Activated CD4-positive, alpha-beta memory T cell treated with anti-CD3 and anti-CD28 coated beads for 36 hours (primary cell): ENCODE data around the gene MMP3. TPM values are rescaled to one million over a fixed set of nuclear protein-coding genes. Genes with fewer than 3 reads are reported as not detected.

ENCODE experiments used
- CTCF ChIA-PET: fragments of 350-600 bp; sonication (Branson Sonifier 250); formaldehyde crosslinking; loops from one replicate; lab custom pipeline; 2021; ENCODE audit warnings: antibody characterized with exemption, inconsistent platforms; lab: Charles Lee
- POLR2A ChIA-PET: fragments of 350-600 bp; sonication (Branson Sonifier 250); formaldehyde crosslinking; loops from one replicate; lab custom pipeline; 2021; ENCODE audit warnings: antibody characterized with exemption; lab: Charles Lee
- DNase-seq: peaks from one replicate; pipeline ENCODE4 v3.0.0-alpha.2; 2020
- H3K27ac Mint-ChIP-seq: one replicate; pipeline ENCODE4 v1.8.0; 2021; ENCODE audit warnings: mixed read lengths
- H3K27me3 Mint-ChIP-seq: one replicate; pipeline ENCODE4 v1.8.0; 2021; ENCODE audit warnings: mixed read lengths
- H3K36me3 Mint-ChIP-seq: one replicate; pipeline ENCODE4 v1.8.0; 2021; ENCODE audit warnings: mixed read lengths
- H3K4me1 Mint-ChIP-seq: one replicate; pipeline ENCODE4 v1.8.0; 2021; ENCODE audit warnings: low read depth, mixed read lengths
- H3K4me3 Mint-ChIP-seq: one replicate; pipeline ENCODE4 v1.8.0; 2021; ENCODE audit warnings: mild to moderate bottlenecking, mixed read lengths
- H3K9me3 Mint-ChIP-seq: one replicate; pipeline ENCODE4 v1.8.0; 2021; ENCODE audit warnings: mixed read lengths
- intact Hi-C: fragments of 100-400 bp; cut with micrococcal nuclease; formaldehyde crosslinking; loops from one replicate; pipeline ENCODE4 v1.15.1; 2023
- total RNA-seq, 2 experiments: library from RNA; stranded (reverse); gene quantifications; one replicate each; pipeline ENCODE4 v1.2.3, GENCODE V29; 2021

The MMP3 gene
- total RNA-seq, 2 experiments from 2014 or later, result not detected

- peaks cover 25% of the 10 kb centered on the region for H3K27me3 Mint-ChIP-seq
- H3K9me3 Mint-ChIP-seq, result no peaks in the 10 kb centered on the region
- ChIA-PET POLR2A (no interaction called here), CTCF (no interaction called here)
- intact Hi-C loops, result no loop called here
- no peaks in the 10 kb centered on the region for H3K4me1 Mint-ChIP-seq
- no peak overlapping the region for H3K27ac Mint-ChIP-seq
- no peak for DNase-seq
- H3K36me3 Mint-ChIP-seq, result no peaks in the 10 kb centered on the region
- H3K4me3 Mint-ChIP-seq, result no peak overlapping the region
Observed at GRCh38 chr11:102830001-102830727, 13.2 kb downstream of the MMP3 start.

- H3K4me1 Mint-ChIP-seq, result no peaks in the 10 kb centered on the region
- peaks cover 25% of the 10 kb centered on the region for H3K27me3 Mint-ChIP-seq
- no peaks in the 10 kb centered on the region for H3K36me3 Mint-ChIP-seq
- intact Hi-C loops, result no loop called here
- CTCF ChIA-PET, result no interaction called here
- no peak overlapping the region for H3K27ac Mint-ChIP-seq
- DNase-seq, result no peak
- H3K4me3 Mint-ChIP-seq, result no peak overlapping the region
- POLR2A ChIA-PET, result no interaction called here
- H3K9me3 Mint-ChIP-seq, result no peaks in the 10 kb centered on the region
Observed at GRCh38 chr11:102829316-102830000, 14.0 kb downstream of the MMP3 start.

GRCh38 chr11:102824556-102824955 lies 18.9 kb downstream of the MMP3 start:
- CTCF ChIA-PET, result no interaction called here
- intact Hi-C loops, result no loop called here
- DNase-seq, result no peak
- Mint-ChIP-seq H3K4me1 (no peaks in the 10 kb centered on the region), H3K9me3 (no peaks in the 10 kb centered on the region), H3K4me3 (no peak overlapping the region), H3K36me3 (no peaks in the 10 kb centered on the region), H3K27ac (no peak overlapping the region), H3K27me3 (peaks cover 9% of the 10 kb centered on the region)
- POLR2A ChIA-PET, result no interaction called here

GRCh38 chr11:102819491-102819890 lies 23.9 kb downstream of the MMP3 start:
- H3K9me3 Mint-ChIP-seq, result peaks cover 3% of the 10 kb centered on the region
- intact Hi-C loops, result no loop called here
- H3K36me3 Mint-ChIP-seq, result no peaks in the 10 kb centered on the region
- DNase-seq, result no peak
- no peaks in the 10 kb centered on the region for H3K4me1 Mint-ChIP-seq
- POLR2A ChIA-PET, result no interaction called here
- no peak overlapping the region for H3K27ac Mint-ChIP-seq
- CTCF ChIA-PET, result no interaction called here
- no peak overlapping the region for H3K4me3 Mint-ChIP-seq
- no peaks in the 10 kb centered on the region for H3K27me3 Mint-ChIP-seq

GRCh38 chr11:102813484-102813883 lies 29.9 kb downstream of the MMP3 start:
- ChIA-PET POLR2A (no interaction called here), CTCF (no interaction called here)
- no peak overlapping the region for H3K27ac Mint-ChIP-seq
- no peak overlapping the region for H3K4me3 Mint-ChIP-seq
- peaks cover 3% of the 10 kb centered on the region for H3K27me3 Mint-ChIP-seq
- intact Hi-C loops, result no loop called here
- no peaks in the 10 kb centered on the region for H3K4me1 Mint-ChIP-seq
- no peaks in the 10 kb centered on the region for H3K36me3 Mint-ChIP-seq
- H3K9me3 Mint-ChIP-seq, result peaks cover 3% of the 10 kb centered on the region
- no peak for DNase-seq

- H3K9me3 Mint-ChIP-seq, result no peaks in the 10 kb centered on the region
- ChIA-PET POLR2A (no interaction called here), CTCF (no interaction called here)
- H3K27me3 Mint-ChIP-seq, result peaks cover 5% of the 10 kb centered on the region
- no peak for DNase-seq
- no peaks in the 10 kb centered on the region for H3K4me1 Mint-ChIP-seq
- no peaks in the 10 kb centered on the region for H3K36me3 Mint-ChIP-seq
- no peak overlapping the region for H3K4me3 Mint-ChIP-seq
- intact Hi-C loops, result no loop called here
- H3K27ac Mint-ChIP-seq, result no peak overlapping the region
Observed at GRCh38 chr11:102812188-102812587, 31.2 kb downstream of the MMP3 start.

GRCh38 chr11:102810950-102811660 lies 32.3 kb downstream of the MMP3 start:
- Mint-ChIP-seq H3K27ac (no peak overlapping the region), H3K4me1 (no peaks in the 10 kb centered on the region), H3K4me3 (no peak overlapping the region), H3K36me3 (no peaks in the 10 kb centered on the region), H3K9me3 (no peaks in the 10 kb centered on the region), H3K27me3 (peaks cover 5% of the 10 kb centered on the region)
- CTCF ChIA-PET, result interaction anchor here (0.9 to 2.2 kb wide), 2 partner anchors 100 to 129 kb away, joined by 3 to 5 read pairs; no protein-coding TSS in a partner anchor
- DNase-seq, result no peak
- POLR2A ChIA-PET, result no interaction called here
- intact Hi-C loops, result loop anchor here (2.0 kb wide), 1 partner anchor 130 kb away; no protein-coding TSS in a partner anchor

GRCh38 chr11:102809971-102810370 lies 33.4 kb downstream of the MMP3 start:
- Mint-ChIP-seq H3K27me3 (peaks cover 5% of the 10 kb centered on the region), H3K4me3 (no peak overlapping the region), H3K4me1 (no peaks in the 10 kb centered on the region), H3K36me3 (no peaks in the 10 kb centered on the region), H3K9me3 (no peaks in the 10 kb centered on the region), H3K27ac (no peak overlapping the region)
- no peak for DNase-seq
- POLR2A ChIA-PET, result no interaction called here
- CTCF ChIA-PET, result interaction anchor here (0.9 to 2.2 kb wide), 2 partner anchors 101 to 131 kb away, joined by 3 to 5 read pairs; no protein-coding TSS in a partner anchor
- intact Hi-C loops, result loop anchor here (2.0 kb wide), 1 partner anchor 131 kb away; no protein-coding TSS in a partner anchor

GRCh38 chr11:102807921-102808320 lies 35.5 kb downstream of the MMP3 start:
- POLR2A ChIA-PET, result no interaction called here
- Mint-ChIP-seq H3K27ac (no peak overlapping the region), H3K4me3 (no peak overlapping the region), H3K27me3 (peaks cover 9% of the 10 kb centered on the region), H3K36me3 (no peaks in the 10 kb centered on the region), H3K9me3 (no peaks in the 10 kb centered on the region), H3K4me1 (no peaks in the 10 kb centered on the region)
- intact Hi-C loops, result no loop called here
- peak; percentile 26 for DNase-seq
- CTCF ChIA-PET, result interaction anchor here (1.5 kb wide), 1 partner anchor 9 kb away, joined by 3 read pairs; no protein-coding TSS in a partner anchor

- DNase-seq, result no peak
- CTCF ChIA-PET, result no interaction called here
Observed at GRCh38 chr11:102806296-102806695, 37.1 kb downstream of the MMP3 start.

GRCh38 chr11:102802341-102802740 lies 41.1 kb downstream of the MMP3 start:
- Mint-ChIP-seq H3K9me3 (no peaks in the 10 kb centered on the region), H3K27ac (no peak overlapping the region), H3K36me3 (no peaks in the 10 kb centered on the region), H3K27me3 (peaks cover 4% of the 10 kb centered on the region), H3K4me1 (no peaks in the 10 kb centered on the region), H3K4me3 (no peak overlapping the region)
- ChIA-PET CTCF (no interaction called here), POLR2A (no interaction called here)
- DNase-seq, result no peak
- intact Hi-C loops, result no loop called here

More at GRCh38 chr11:102806296-102806695, 37.1 kb downstream of the MMP3 start:
- H3K27me3 Mint-ChIP-seq, result peaks cover 9% of the 10 kb centered on the region
- intact Hi-C loops, result no loop called here
- no peaks in the 10 kb centered on the region for H3K4me1 Mint-ChIP-seq
- no peak overlapping the region for H3K27ac Mint-ChIP-seq
- H3K36me3 Mint-ChIP-seq, result no peaks in the 10 kb centered on the region
- no peaks in the 10 kb centered on the region for H3K9me3 Mint-ChIP-seq
- no peak overlapping the region for H3K4me3 Mint-ChIP-seq
- POLR2A ChIA-PET, result no interaction called here

- CTCF ChIA-PET, result no interaction called here
- no peak overlapping the region for H3K4me3 Mint-ChIP-seq
- H3K9me3 Mint-ChIP-seq, result no peaks in the 10 kb centered on the region
- H3K4me1 Mint-ChIP-seq, result no peaks in the 10 kb centered on the region
- no peaks in the 10 kb centered on the region for H3K36me3 Mint-ChIP-seq
- POLR2A ChIA-PET, result no interaction called here
- H3K27ac Mint-ChIP-seq, result no peak overlapping the region
- DNase-seq, result no peak
- H3K27me3 Mint-ChIP-seq, result peaks cover 4% of the 10 kb centered on the region
- intact Hi-C loops, result no loop called here
Observed at GRCh38 chr11:102800767-102801166, 42.6 kb downstream of the MMP3 start.
